ENCODE measurements around the gene HSPA4. TPM values are rescaled to one million over a fixed set of nuclear protein-coding genes. Genes with fewer than 3 reads are reported as not detected.

Gene HSPA4
- total RNA-seq, 1 experiment from 2014 or later = 337 TPM

- Histone ChIP-seq H3K36me3 (ENCODE audit: insufficient read depth, low read length, poor library complexity, severe bottlenecking) (no peaks in the 10 kb centered on the region), H3K27ac (ENCODE audit: low read depth, low read length, poor library complexity, severe bottlenecking) (no peak overlapping the region), H3K4me3 (ENCODE audit: low read depth, low read length, poor library complexity, severe bottlenecking) (no peak overlapping the region), H3K4me1 (ENCODE audit: insufficient read depth, low read length, poor library complexity, severe bottlenecking) (no peaks in the 10 kb centered on the region), H3K9me3 (ENCODE audit: low read depth, low read length, poor library complexity, severe bottlenecking) (no peaks in the 10 kb centered on the region), H3K27me3 (replicated peaks; ENCODE audit: insufficient read depth, low read depth, low read length, poor library complexity) (no peaks in the 10 kb centered on the region)
- intact Hi-C loops (cut with micrococcal nuclease; ENCODE audit: unreplicated experiment) = no loop called here
- BruUV-seq (replicated peaks) = no TSS peak
- ChIA-PET POLR2A (ENCODE audit: low non-redundant PET) (no interaction called here), CTCF (interaction anchor here (0.6 kb wide), 1 partner anchor 213 kb away, joined by 6 read pairs; no protein-coding TSS in a partner anchor)
- TF ChIP-seq CTCF (conservative IDR thresholded peaks at IDR 0.05; ENCODE audit: low read depth, low read length) = no peak
- no peak for TF ChIP-seq EZH2 (IDR thresholded peaks at IDR 0.05; ENCODE audit: borderline replicate concordance, low read depth, low read length, poor library complexity, severe bottlenecking)
- no peak for DNase-seq (ENCODE audit: low spot score)
Observed at GRCh38 chr5:133117912-133118445, 66.2 kb downstream of the HSPA4 start.

- intact Hi-C loops (cut with micrococcal nuclease; ENCODE audit: unreplicated experiment) = no loop called here
- no TSS peak for BruUV-seq (replicated peaks)
- ChIA-PET CTCF (no interaction called here), POLR2A (ENCODE audit: low non-redundant PET) (interaction anchor here (0.7 kb wide), 1 partner anchor 297 kb away, joined by 3 read pairs; no protein-coding TSS in a partner anchor)
- TF ChIP-seq CTCF (conservative IDR thresholded peaks at IDR 0.05; ENCODE audit: low read depth, low read length) (no peak), EZH2 (IDR thresholded peaks at IDR 0.05; ENCODE audit: borderline replicate concordance, low read depth, low read length, poor library complexity, severe bottlenecking) (no peak)
- Histone ChIP-seq H3K4me1 (ENCODE audit: insufficient read depth, low read length, poor library complexity, severe bottlenecking) (no peaks in the 10 kb centered on the region), H3K4me3 (ENCODE audit: low read depth, low read length, poor library complexity, severe bottlenecking) (no peak overlapping the region), H3K27ac (ENCODE audit: low read depth, low read length, poor library complexity, severe bottlenecking) (no peak overlapping the region), H3K9me3 (ENCODE audit: low read depth, low read length, poor library complexity, severe bottlenecking) (no peaks in the 10 kb centered on the region), H3K27me3 (replicated peaks; ENCODE audit: insufficient read depth, low read depth, low read length, poor library complexity) (no peaks in the 10 kb centered on the region), H3K36me3 (ENCODE audit: insufficient read depth, low read length, poor library complexity, severe bottlenecking) (no peaks in the 10 kb centered on the region)
- no peak for DNase-seq (ENCODE audit: low spot score)
Observed at GRCh38 chr5:133118741-133119140, 66.9 kb downstream of the HSPA4 start.

GRCh38 chr5:133119233-133119711 is 67.5 kb downstream of the HSPA4 start:
- Histone ChIP-seq H3K27ac (ENCODE audit: low read depth, low read length, poor library complexity, severe bottlenecking) (no peak overlapping the region), H3K9me3 (ENCODE audit: low read depth, low read length, poor library complexity, severe bottlenecking) (no peaks in the 10 kb centered on the region), H3K4me3 (ENCODE audit: low read depth, low read length, poor library complexity, severe bottlenecking) (no peak overlapping the region), H3K27me3 (replicated peaks; ENCODE audit: insufficient read depth, low read depth, low read length, poor library complexity) (no peaks in the 10 kb centered on the region), H3K36me3 (ENCODE audit: insufficient read depth, low read length, poor library complexity, severe bottlenecking) (no peaks in the 10 kb centered on the region), H3K4me1 (ENCODE audit: insufficient read depth, low read length, poor library complexity, severe bottlenecking) (no peaks in the 10 kb centered on the region)
- ChIA-PET CTCF (no interaction called here), POLR2A (ENCODE audit: low non-redundant PET) (interaction anchor here (0.7 kb wide), 1 partner anchor 297 kb away, joined by 3 read pairs; no protein-coding TSS in a partner anchor)
- intact Hi-C loops (cut with micrococcal nuclease; ENCODE audit: unreplicated experiment) = no loop called here
- BruUV-seq (replicated peaks) = no TSS peak
- no peak for DNase-seq (ENCODE audit: low spot score)
- TF ChIP-seq EZH2 (IDR thresholded peaks at IDR 0.05; ENCODE audit: borderline replicate concordance, low read depth, low read length, poor library complexity, severe bottlenecking) (no peak), CTCF (conservative IDR thresholded peaks at IDR 0.05; ENCODE audit: low read depth, low read length) (no peak)

Data from A673 (cell line).